ENCODE data around the gene FGD5. TPM values are rescaled to one million over a fixed set of nuclear protein-coding genes. Genes with fewer than 3 reads are reported as not detected.

Gene FGD5
- total and polyA plus RNA-seq, 9 of the 15 experiments (the other 6 are each of a cell fraction or from before 2014, with no cell fraction given) = 0.18 TPM; not detected in 8

DNA sequence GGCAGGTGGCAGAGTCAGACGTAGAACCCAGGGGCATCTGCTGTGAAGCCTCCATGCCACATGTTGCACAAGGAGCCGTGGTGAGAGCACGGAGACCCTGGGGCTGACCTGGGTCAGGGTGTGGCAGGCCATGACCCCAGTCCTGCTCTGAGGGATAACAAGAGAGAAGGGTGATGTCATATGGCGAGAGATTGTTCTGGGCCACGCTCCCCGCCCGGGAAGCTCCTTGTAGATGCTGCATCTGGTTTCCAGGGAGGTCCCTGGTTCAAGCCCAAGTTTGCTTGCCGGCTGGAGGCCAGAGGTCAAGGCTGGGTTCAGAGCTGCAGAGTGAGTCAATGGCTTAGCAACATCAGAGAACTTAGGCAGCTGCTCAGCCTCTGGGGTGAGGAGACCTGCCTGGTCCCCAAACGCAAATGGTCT, 17.3 kb downstream of the FGD5 start (continued):
- no peak for TF ChIP-seq ZNF239 (CRISPR knock-in tag; IDR thresholded peaks at IDR 0.05)
- no peak for TF ChIP-seq SIX5 (IDR thresholded peaks at IDR 0.05; ENCODE audit: borderline replicate concordance in 1 of 2, insufficient read depth in 1 of 2, low read depth in 1 of 2, low read length in 2 of 2)
- TF ChIP-seq SMARCA4 (IDR thresholded peaks at IDR 0.05) = peak; percentile 74; the same call in 1 of the 2 replicates
- no peak for TF ChIP-seq PYGO2 (tag; IDR thresholded peaks at IDR 0.05)
- TF ChIP-seq ATF1 (CRISPR knock-in tag; IDR thresholded peaks at IDR 0.05) = no peak
- TF ChIP-seq ATF1 (tag; IDR thresholded peaks at IDR 0.05) = no peak
- TF ChIP-seq NCOA1 (IDR thresholded peaks at IDR 0.05; ENCODE audit: low read depth) = peak; percentile 39; the same call in 1 of the 2 replicates
- peak; percentile 95 for TF ChIP-seq JUND (IDR thresholded peaks at IDR 0.05; ENCODE audit: borderline replicate concordance, low read depth, low read length)
- TF ChIP-seq JUND (tag; IDR thresholded peaks at IDR 0.05; ENCODE audit: borderline replicate concordance, low read depth, low read length) = peak; percentile 78; the same call in 1 of the 3 replicates
- no peak for TF ChIP-seq ZFPM2 (CRISPR knock-in tag; IDR thresholded peaks at IDR 0.05)
- no peak for TF ChIP-seq CHD1 (IDR thresholded peaks at IDR 0.05; ENCODE audit: low read length)
- TF ChIP-seq KHSRP (IDR thresholded peaks at IDR 0.05) = no peak
- no peak for TF ChIP-seq PTTG1 (tag; IDR thresholded peaks at IDR 0.05; ENCODE audit: low read depth)
- TF ChIP-seq, protein P1, sequence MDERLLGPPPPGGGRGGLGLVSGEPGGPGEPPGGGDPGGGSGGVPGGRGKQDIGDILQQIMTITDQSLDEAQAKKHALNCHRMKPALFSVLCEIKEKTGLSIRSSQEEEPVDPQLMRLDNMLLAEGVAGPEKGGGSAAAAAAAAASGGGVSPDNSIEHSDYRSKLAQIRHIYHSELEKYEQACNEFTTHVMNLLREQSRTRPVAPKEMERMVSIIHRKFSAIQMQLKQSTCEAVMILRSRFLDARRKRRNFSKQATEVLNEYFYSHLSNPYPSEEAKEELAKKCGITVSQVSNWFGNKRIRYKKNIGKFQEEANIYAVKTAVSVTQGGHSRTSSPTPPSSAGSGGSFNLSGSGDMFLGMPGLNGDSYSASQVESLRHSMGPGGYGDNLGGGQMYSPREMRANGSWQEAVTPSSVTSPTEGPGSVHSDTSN (CRISPR knock-in tag; IDR thresholded peaks at IDR 0.05; ENCODE audit: low read depth) = no peak
- TF ChIP-seq, protein P1 (tag; conservative IDR thresholded peaks at IDR 0.05; ENCODE audit: low read depth) = no peak
- TF ChIP-seq, protein P2, sequence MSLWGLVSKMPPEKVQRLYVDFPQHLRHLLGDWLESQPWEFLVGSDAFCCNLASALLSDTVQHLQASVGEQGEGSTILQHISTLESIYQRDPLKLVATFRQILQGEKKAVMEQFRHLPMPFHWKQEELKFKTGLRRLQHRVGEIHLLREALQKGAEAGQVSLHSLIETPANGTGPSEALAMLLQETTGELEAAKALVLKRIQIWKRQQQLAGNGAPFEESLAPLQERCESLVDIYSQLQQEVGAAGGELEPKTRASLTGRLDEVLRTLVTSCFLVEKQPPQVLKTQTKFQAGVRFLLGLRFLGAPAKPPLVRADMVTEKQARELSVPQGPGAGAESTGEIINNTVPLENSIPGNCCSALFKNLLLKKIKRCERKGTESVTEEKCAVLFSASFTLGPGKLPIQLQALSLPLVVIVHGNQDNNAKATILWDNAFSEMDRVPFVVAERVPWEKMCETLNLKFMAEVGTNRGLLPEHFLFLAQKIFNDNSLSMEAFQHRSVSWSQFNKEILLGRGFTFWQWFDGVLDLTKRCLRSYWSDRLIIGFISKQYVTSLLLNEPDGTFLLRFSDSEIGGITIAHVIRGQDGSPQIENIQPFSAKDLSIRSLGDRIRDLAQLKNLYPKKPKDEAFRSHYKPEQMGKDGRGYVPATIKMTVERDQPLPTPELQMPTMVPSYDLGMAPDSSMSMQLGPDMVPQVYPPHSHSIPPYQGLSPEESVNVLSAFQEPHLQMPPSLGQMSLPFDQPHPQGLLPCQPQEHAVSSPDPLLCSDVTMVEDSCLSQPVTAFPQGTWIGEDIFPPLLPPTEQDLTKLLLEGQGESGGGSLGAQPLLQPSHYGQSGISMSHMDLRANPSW (CRISPR knock-in tag; IDR thresholded peaks at IDR 0.05) = no peak
- TF ChIP-seq HNRNPLL (IDR thresholded peaks at IDR 0.05; ENCODE audit: low read depth, low read length, poor library complexity, severe bottlenecking) = peak; percentile 3
- TF ChIP-seq, protein P3, sequence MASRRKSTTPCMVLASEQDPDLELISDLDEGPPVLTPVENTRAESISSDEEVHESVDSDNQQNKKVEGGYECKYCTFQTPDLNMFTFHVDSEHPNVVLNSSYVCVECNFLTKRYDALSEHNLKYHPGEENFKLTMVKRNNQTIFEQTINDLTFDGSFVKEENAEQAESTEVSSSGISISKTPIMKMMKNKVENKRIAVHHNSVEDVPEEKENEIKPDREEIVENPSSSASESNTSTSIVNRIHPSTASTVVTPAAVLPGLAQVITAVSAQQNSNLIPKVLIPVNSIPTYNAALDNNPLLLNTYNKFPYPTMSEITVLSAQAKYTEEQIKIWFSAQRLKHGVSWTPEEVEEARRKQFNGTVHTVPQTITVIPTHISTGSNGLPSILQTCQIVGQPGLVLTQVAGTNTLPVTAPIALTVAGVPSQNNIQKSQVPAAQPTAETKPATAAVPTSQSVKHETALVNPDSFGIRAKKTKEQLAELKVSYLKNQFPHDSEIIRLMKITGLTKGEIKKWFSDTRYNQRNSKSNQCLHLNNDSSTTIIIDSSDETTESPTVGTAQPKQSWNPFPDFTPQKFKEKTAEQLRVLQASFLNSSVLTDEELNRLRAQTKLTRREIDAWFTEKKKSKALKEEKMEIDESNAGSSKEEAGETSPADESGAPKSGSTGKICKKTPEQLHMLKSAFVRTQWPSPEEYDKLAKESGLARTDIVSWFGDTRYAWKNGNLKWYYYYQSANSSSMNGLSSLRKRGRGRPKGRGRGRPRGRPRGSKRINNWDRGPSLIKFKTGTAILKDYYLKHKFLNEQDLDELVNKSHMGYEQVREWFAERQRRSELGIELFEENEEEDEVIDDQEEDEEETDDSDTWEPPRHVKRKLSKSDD (conservative IDR thresholded peaks at IDR 0.05; ENCODE audit: low read length) = no peak
- TF ChIP-seq, protein P4, sequence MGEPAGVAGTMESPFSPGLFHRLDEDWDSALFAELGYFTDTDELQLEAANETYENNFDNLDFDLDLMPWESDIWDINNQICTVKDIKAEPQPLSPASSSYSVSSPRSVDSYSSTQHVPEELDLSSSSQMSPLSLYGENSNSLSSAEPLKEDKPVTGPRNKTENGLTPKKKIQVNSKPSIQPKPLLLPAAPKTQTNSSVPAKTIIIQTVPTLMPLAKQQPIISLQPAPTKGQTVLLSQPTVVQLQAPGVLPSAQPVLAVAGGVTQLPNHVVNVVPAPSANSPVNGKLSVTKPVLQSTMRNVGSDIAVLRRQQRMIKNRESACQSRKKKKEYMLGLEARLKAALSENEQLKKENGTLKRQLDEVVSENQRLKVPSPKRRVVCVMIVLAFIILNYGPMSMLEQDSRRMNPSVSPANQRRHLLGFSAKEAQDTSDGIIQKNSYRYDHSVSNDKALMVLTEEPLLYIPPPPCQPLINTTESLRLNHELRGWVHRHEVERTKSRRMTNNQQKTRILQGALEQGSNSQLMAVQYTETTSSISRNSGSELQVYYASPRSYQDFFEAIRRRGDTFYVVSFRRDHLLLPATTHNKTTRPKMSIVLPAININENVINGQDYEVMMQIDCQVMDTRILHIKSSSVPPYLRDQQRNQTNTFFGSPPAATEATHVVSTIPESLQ (CRISPR knock-in tag; IDR thresholded peaks at IDR 0.05) = no peak

Measured in K562 (cell line).